NT2/D1 (cell line): ENCODE data around the gene MLC1.

ENCODE experiments used
- SUZ12 ChIP-seq: IDR thresholded peaks from 2 replicates; pipeline ENCODE4 v1.6.1; 2011; ENCODE audit not compliant: insufficient read length, insufficient read depth; ENCODE audit errors: extremely low read depth
- ZNF274 ChIP-seq: IDR thresholded peaks from 2 replicates; pipeline ENCODE4 v1.6.1; 2011; ENCODE audit warnings: mild to moderate bottlenecking, low read depth, low read length

DNA sequence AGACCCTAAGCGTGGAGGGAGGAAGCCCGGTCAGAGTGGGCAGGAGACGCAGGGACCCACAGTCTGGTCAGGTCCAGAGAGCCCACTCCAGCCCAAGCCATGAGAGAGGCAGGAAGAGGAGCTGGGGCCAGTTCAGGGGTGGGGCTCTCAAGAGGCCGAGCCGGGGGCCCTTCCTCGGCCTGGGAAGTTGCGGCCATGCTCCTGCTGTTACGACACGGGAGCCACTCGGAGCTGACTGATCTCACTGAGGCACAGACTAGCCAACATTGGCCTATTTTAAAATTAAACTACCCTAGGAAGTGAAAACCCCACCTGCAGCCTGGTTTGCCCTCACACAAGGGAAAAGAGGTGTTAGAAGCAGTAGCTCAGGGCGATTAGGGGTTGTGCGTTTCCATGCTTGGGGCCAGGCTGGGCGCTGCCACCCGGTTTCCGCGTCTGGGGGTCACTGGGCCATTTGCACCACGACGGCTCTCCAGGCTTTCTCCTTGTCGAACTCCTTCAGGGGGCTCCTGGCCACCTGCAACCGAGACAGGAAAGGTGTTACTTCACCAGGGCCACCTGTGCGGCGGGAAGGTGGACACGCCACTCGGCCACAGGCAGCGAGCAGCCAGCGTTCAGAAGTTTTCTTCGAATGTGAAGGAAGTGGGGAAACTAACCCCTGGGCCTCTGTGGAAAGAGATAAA lies 23.9 kb downstream of the MLC1 start:
- no peak for TF ChIP-seq SUZ12
- no peak for TF ChIP-seq ZNF274
